Muscle of leg (tissue), 9 donors: Measurements from ENCODE around the gene DMP1. TPM values are rescaled to one million over a fixed set of nuclear protein-coding genes. Genes with fewer than 3 reads are reported as not detected.

Source experiments
- polyA plus RNA-seq, 8 donors: library from polyadenylated mRNA; unstranded; fragments of 120-200 nt; gene quantifications; one replicate each; pipeline versions ENCODE4 v1.2.1 to v1.2.3, GENCODE V29; 2013; ENCODE audit warnings: inconsistent platforms in 1 of 8, low replicate concordance in 1 of 8; ENCODE audit not compliant: insufficient read length in 8 of 8, insufficient read depth in 1 of 8
- total RNA-seq: library from RNA; stranded (reverse); fragments of 120-200 nt; gene quantifications from one replicate; pipeline ENCODE4 v1.2.4, GENCODE V29; 2013

The DMP1 gene
- total and polyA plus RNA-seq, 9 donors = 0.04 to 0.07 (median 0.06) TPM; not detected in 5

Other genes starting within 250 kb of the DMP1 start
- gene NUDT9, start 227.7 kb upstream of the DMP1 start, total RNA-seq = 10.7 TPM
- 10 to 100 TPM; 27.3 to 35.7 (median 29.2) TPM for gene NUDT9, start 227.7 kb upstream of the DMP1 start, polyA plus RNA-seq
- 314 TPM for gene SPARCL1, start 120.9 kb upstream of the DMP1 start, total RNA-seq
- gene SPARCL1, start 120.9 kb upstream of the DMP1 start, polyA plus RNA-seq = 100 to 1,000 TPM; 210 to 425 (median 239) TPM
- under 0.01 TPM for gene DSPP, start 41.8 kb upstream of the DMP1 start, total RNA-seq
- gene DSPP, start 41.8 kb upstream of the DMP1 start, polyA plus RNA-seq = under 1 TPM in 1 of 8 donors, not detected in 7; 0.03 TPM
- not detected for gene IBSP, start 149.3 kb downstream of the DMP1 start, total RNA-seq
- gene IBSP, start 149.3 kb downstream of the DMP1 start, polyA plus RNA-seq = under 1 TPM in 5 of 8 donors, not detected in 3; 0.09 to 0.31 (median 0.12) TPM
- not detected for gene MEPE, start 182.7 kb downstream of the DMP1 start, total RNA-seq
- not detected for gene MEPE, start 182.7 kb downstream of the DMP1 start, polyA plus RNA-seq